ENCODE results near the gene ABCC8.

Gene ABCC8

DNA sequence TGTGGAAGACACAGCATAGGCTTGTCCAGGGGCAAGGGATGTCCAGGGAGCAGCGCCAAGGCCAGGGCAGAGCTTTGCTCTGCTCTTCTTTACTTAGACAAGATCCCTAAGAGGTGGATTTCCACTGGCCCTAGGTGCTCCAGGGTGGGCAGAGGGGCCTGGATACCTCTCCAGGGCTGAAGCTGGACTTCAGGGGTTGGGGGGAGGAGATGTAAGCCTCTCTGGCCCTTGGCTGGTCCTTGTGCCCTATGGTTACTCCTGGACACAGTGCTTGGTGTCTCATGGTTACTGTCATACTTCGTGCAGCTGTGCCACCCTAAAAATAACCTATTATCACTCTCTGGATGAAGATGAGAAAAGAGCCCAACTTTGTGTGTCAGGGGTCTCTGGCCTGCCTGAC, 75.3 kb downstream of the ABCC8 start:
- DNase-seq, result no peak

DNA sequence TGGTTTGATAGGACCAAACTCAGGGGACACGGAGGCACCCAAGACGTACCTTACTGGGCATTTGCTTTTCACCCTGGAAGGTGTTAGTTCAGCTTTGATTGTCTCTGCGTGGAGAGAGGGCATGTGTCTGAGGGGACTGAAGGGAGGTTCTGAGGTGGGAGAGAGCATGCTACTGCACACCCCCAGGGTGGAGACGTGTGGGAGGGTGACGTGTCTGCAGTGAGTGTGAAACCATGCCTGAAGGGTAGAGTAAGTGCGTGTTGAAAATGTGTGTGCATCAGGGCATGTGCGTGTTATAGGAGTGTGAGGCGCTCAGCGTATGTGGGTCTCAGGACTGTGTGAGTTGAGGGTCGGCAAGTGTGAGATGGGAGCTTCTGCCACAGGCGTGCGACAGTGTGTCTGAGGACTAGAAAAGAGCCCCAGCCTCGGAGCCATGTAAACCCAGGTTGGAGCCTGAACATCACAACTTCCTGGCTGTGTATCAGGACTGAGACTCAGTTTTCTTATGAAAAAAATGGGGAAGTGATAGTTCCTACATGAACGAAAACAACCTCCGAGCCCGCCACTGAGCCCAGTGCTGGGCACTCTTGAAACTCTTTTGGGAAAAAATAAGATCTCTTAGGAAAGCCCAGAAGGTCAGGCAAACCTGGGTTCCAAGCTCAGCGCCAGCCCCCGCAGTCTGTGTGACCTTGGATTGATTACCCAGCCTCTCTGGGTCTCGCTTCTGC, 76.4 kb downstream of the ABCC8 start:
- DNase-seq, result no peak

GRCh38 chr11:17399236-17399635, 77.4 kb downstream of the ABCC8 start:
- no peak for DNase-seq

DNA sequence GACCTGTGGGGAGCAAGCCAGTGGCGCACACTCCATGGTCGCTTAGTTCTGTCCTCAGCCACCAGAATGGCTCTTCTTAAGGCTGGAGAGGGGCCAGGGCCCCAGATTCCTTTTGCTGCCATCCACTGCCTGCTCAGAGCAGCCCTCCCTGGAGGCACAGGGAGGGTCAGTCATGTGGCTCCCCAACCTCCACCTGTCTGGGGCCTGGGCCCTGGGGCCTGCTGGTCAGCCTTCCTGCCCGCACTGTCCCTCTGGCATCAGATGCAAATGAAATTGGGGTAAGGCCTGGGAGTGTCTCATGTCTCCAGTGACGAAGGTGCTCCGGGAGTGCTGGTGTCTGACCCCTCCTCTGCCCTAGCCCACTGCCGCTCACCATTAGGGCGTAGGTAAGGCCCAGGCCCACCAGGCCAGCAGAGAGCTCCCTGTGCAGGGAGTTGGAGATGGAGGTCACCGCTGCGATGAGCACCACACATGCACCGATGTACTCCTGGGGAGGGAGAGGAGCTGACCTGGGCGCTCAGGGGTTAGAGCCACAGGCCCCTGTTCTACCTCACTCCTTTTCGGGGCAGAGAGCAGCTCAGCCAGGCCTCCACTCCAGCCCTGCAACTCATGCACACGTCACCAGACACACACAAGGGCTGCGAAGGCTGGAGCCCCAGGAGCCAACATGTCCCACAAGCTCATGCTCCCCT, 79.2 kb downstream of the ABCC8 start:
- DNase-seq, result no peak

- DNase-seq, result no peak
Observed at GRCh38 chr11:17396598-17397310, 79.9 kb downstream of the ABCC8 start.

DNA sequence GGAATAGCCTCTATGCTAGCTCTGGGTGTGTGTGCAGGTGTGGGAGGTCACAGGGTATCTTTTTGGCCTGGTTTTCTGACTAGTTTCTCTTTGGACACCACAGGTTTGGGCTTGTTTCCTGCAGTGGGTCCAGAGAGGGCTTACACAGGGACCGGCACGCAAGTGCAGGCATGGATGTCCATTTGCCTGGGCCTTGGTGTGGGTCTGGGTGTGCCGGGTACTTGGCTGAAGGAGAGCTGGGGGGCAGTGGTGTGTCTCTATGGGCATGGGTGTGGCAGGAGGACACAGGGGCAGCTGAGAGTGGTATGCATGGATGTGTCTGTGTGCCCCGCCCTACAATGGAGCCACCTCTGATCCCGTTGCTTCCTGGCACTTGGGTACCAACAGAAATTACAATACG, 80.7 kb downstream of the ABCC8 start:
- DNase-seq, result no peak

DNA sequence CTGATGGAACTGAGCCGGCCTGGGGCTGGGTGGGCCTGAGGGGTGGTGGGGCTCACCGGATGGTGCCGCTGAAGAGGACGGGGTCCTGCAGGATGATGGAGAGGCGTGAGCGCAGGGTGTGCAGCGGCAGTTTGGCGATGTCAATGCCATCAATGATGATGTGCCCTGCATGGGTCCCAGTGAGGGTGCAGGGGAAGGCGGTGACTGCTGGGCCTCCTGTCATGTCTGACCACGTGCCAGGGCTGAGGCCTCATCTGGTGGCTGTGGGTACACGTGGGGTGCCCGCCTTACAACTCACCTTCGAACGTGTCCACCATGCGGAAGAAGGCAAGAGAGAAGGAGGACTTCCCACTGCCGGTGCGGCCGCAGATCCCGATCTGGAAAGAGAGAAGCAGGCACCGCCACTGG, 81.1 kb downstream of the ABCC8 start:
- no peak for DNase-seq

- DNase-seq, result no peak
Observed at GRCh38 chr11:17394743-17395390, 81.8 kb downstream of the ABCC8 start.

GRCh38 chr11:17393472-17393871, 83.2 kb downstream of the ABCC8 start:
- no peak for DNase-seq

GRCh38 chr11:17392872-17393271, 83.8 kb downstream of the ABCC8 start:
- no peak for DNase-seq

GRCh38 chr11:17391493-17392355, 84.9 kb downstream of the ABCC8 start:
- DNase-seq, result no peak

DNA sequence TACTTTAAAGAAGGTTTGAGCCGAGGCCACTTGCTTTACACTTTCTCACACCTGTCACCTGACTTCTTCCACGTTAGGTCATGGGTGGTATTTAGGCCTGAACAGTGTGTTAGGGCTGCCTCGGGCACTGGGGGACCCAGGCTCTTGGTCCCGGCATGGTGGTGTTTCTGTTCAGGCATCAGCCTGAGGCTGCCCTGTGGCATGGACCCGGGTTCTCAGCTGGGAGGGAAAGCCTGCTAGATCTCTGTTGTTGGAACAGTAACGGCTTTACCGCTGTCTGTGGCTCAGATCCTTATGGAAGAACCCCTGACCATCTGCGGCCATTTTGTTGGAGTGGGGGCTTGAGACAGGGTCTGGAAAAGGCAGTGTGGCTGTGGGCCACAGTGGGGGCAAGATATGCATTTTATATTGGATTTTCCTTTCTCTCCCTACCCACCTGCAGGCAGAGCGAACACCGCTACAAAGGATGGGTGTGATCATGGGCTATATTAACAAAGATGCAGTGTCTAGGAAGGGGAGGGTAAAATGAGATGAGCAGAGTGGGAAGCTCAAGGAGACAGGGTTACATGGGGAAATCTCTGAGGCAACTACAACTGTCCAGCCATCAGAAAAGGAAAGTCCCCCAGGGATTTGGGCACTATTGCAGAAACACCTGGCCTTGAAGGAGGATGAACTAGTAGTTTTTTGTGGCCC, 86.5 kb downstream of the ABCC8 start:
- DNase-seq, result no peak

- peak; percentile 21 for DNase-seq
Observed at GRCh38 chr11:17389211-17389956, 87.3 kb downstream of the ABCC8 start.

DNA sequence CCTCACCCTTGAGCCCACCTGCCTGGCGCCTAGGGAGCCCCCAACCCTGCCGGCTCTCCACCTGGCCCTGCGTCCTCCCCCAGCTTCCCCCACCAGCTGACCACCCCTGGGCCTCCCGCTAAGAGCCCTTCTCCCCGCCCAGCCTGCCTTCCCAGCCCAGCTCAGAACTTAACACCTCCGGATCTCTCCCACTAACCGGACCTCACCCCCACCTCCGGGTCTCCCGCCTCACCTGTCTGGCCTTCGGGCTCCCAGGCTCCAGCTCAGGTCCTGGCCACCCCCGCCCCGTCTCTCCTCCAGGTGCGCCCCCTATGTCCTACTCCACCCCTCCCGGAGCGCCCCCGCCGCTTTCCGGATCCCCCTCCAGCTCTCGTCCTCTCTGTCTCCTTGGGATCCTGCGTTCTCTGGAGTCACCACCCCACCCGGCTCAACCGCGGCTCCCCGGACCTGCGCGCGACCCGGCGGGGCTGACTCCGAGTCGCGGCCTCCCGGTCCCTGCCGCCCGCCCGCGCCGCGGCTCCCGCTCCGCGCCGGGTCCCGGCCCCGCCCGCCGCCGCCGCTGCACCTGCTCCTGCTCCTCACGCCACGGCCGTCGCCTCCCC, 87.9 kb downstream of the ABCC8 start, which contains the start of gene KCNJ11:
KCNJ11 (minus strand) TSS at position 51 of the 602 bp plus-strand sequence. CDS start 568 bp downstream, outside the sequence.
- DNase-seq, result no peak

DNA sequence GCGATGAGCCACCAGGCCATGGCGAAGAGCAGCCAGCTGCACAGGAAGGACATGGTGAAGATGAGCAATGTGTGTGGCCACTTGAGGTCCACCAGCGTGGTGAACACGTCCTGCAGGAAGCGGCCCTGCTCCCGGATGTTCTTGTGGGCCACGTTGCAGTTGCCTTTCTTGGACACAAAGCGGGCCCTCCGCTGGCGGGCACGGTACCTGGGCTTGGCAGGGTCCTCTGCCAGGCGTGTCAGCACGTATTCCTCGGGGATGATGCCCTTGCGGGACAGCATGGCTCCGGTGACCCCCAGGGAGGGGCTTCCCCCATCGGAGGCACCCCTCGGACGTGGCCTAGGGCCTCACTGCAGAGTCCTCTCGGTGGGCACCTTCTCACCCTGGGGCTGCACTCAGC, 88.8 kb downstream of the ABCC8 start:
- no peak for DNase-seq

DNA sequence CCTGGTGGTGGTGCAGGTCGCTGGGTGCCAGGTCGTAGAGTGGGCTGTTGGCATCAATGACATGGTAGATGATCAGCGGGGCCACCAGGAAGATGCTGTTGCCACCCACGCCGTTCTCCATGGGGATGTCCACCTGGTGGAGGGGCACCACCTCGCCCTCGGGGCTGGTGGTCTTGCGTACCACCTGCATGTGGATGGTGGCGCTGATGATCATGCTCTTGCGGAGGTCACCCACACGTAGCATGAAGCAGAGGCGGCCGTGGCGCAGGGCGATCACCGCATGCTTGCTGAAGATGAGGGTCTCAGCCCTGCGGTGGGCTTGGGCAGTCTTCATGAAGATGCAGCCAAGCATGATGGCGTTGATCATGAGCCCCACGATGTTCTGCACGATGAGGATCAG, 89.4 kb downstream of the ABCC8 start:
- no peak for DNase-seq

- DNase-seq, result no peak
Observed at GRCh38 chr11:17386331-17387084, 90.1 kb downstream of the ABCC8 start.

DNA sequence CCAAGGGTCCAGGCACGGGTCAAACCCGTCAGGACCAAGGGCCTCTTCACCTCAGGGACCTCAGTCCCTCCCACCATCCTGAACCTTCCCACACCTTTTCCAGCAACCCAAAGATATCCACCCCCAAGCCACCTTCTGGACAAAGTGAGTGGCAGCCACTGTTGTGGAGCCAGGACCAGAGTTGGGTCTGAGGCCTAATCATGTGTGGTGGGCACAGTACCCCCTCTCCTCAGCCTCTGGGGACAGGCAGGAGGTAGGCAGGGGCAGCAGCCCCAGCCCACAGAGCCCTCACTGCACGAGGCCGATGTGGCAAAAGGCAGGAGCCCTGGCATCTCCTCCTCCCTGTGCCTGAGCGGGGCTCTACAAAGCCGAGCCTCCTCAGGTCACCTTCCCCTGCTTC, 90.7 kb downstream of the ABCC8 start:
- DNase-seq, result no peak

GRCh38 chr11:17385492-17385891, 91.2 kb downstream of the ABCC8 start:
- DNase-seq, result no peak
